K562 (cell line): ENCODE measurements around the gene IBA57. TPM values are rescaled to one million over a fixed set of nuclear protein-coding genes. Genes with fewer than 3 reads are reported as not detected.
A peak's percentile ranks its signal among the peaks of the same experiment; 100 is the strongest.

Experiments
- BRCA1 ChIP-seq, 2 experiments: fragments of 450-650 bp in 1 of 2; sonication (generic) in 1 of 2; formaldehyde crosslinking in 1 of 2; IDR thresholded peaks; 2 replicates each; pipeline versions ENCODE4 v1.5.0 to v1.6.1; 2017 to 2020; ENCODE audit warnings: mild to moderate bottlenecking in 1 of 2, missing genetic modification reagents in 1 of 2
- C11orf30 ChIP-seq: fragments of 450-650 bp; IDR thresholded peaks from 2 replicates; pipeline ENCODE4 v1.6.1; 2016; ENCODE audit warnings: low read depth, mild to moderate bottlenecking
- CBFB ChIP-seq: sonication (generic); formaldehyde crosslinking; IDR thresholded peaks from 2 replicates; pipeline ENCODE4 v1.4.0; 2020; ENCODE audit warnings: mild to moderate bottlenecking, missing genetic modification reagents
- ELF2 ChIP-seq: fragments of 250-450 bp; sonication (Bioruptor Pico); IDR thresholded peaks from 2 replicates; pipeline ENCODE4 v1.5.0; 2021; ENCODE audit warnings: mild to moderate bottlenecking
- ESRRB ChIP-seq: fragments of 250-450 bp; sonication (Bioruptor Pico); IDR thresholded peaks from 2 replicates; pipeline ENCODE4 v1.5.0; 2020; ENCODE audit warnings: mild to moderate bottlenecking, moderate library complexity, borderline replicate concordance
- GATAD2A ChIP-seq: fragments of 450-650 bp; IDR thresholded peaks from 2 replicates; pipeline ENCODE4 v1.6.1; 2017
- IFI16 ChIP-seq: fragments of 250-450 bp; sonication (Bioruptor Pico); IDR thresholded peaks from 2 replicates; pipeline ENCODE4 v2.1.2; 2022; ENCODE audit warnings: mild to moderate bottlenecking, inconsistent platforms
- MAFG ChIP-seq: fragments of 450-650 bp; conservative IDR thresholded peaks from 2 replicates; pipeline ENCODE4 v1.6.1; 2016; ENCODE audit warnings: missing genetic modification characterization, missing compliant biosample characterization
- MEF2D ChIP-seq: conservative IDR thresholded peaks from 2 replicates; pipeline ENCODE4 v1.6.1; 2016; ENCODE audit warnings: low read depth, missing genetic modification characterization, missing compliant biosample characterization
- MYC ChIP-seq, 2 experiments: fragments of 250-450 bp in 1 of 2; sonication (Bioruptor Pico) in 1 of 2; IDR thresholded peaks; 2 replicates each; pipeline versions ENCODE4 v1.5.1 to v1.6.1; 2012 to 2021; ENCODE audit warnings: low read depth in 2 of 2, borderline replicate concordance in 1 of 2, improper control_type of control experiment in 1 of 2, low read length in 1 of 2, mild to moderate bottlenecking in 1 of 2, moderate library complexity in 1 of 2
- PHTF2 ChIP-seq: fragments of 250-450 bp; sonication (Bioruptor Pico); IDR thresholded peaks from 2 replicates; pipeline ENCODE4 v1.5.0; 2021; ENCODE audit warnings: mild to moderate bottlenecking
- PTBP1 ChIP-seq: fragments of 200-400 bp; formaldehyde crosslinking; IDR thresholded peaks from 2 replicates; pipeline ENCODE4 v1.6.1; 2017; ENCODE audit warnings: low read depth, low read length
- RBM25 ChIP-seq: fragments of 200-400 bp; formaldehyde crosslinking; IDR thresholded peaks from 2 replicates; pipeline ENCODE4 v1.6.1; 2018; ENCODE audit warnings: low read length, low read depth, moderate library complexity; ENCODE audit not compliant: severe bottlenecking
- SAFB2 ChIP-seq: fragments of 200-400 bp; formaldehyde crosslinking; IDR thresholded peaks from 2 replicates; pipeline ENCODE4 v1.6.1; 2018; ENCODE audit warnings: borderline replicate concordance, low read length, low read depth, moderate library complexity; ENCODE audit not compliant: severe bottlenecking
- SETDB1 ChIP-seq: IDR thresholded peaks from one replicate; pipeline ENCODE4 v1.6.1; 2012; ENCODE audit warnings: low read length, control low read depth, inconsistent platforms
- TCF3 ChIP-seq: sonication (generic); formaldehyde crosslinking; IDR thresholded peaks from 2 replicates; pipeline ENCODE4 v1.4.0; 2020; ENCODE audit warnings: mild to moderate bottlenecking, missing genetic modification reagents
- ZBED1 ChIP-seq: IDR thresholded peaks from 2 replicates; pipeline ENCODE4 v1.6.1; 2014
- ZNF124 ChIP-seq: sonication (generic); formaldehyde crosslinking; IDR thresholded peaks from 2 replicates; pipeline ENCODE4 v1.8.1; 2022; ENCODE audit warnings: missing genetic modification reagents
- ZNF232 ChIP-seq: sonication (generic); formaldehyde crosslinking; IDR thresholded peaks from 2 replicates; pipeline ENCODE4 v1.8.0; 2022; ENCODE audit warnings: mild to moderate bottlenecking, missing genetic modification reagents
- ZNF384 ChIP-seq: IDR thresholded peaks from 2 replicates; pipeline ENCODE4 v1.6.1; 2012; ENCODE audit warnings: low read depth, low read length, improper control_type of control experiment
- ZNF507 ChIP-seq: conservative IDR thresholded peaks from 2 replicates; pipeline ENCODE4 v1.6.1; 2017; ENCODE audit warnings: missing genetic modification characterization, missing compliant biosample characterization
- ZNF699 ChIP-seq: fragments of 250-450 bp; sonication (Bioruptor Pico); IDR thresholded peaks from 2 replicates; pipeline ENCODE4 v1.8.0; 2021; ENCODE audit warnings: mild to moderate bottlenecking, moderate library complexity; ENCODE audit not compliant: insufficient replicate concordance
- ZNF766 ChIP-seq: fragments of 200-800 bp; sonication (Bioruptor generic); conservative IDR thresholded peaks from 2 replicates; pipeline ENCODE4 v1.6.1; 2016; ENCODE audit warnings: missing genetic modification characterization, missing compliant biosample characterization
- polyA plus RNA-seq, 8 experiments: library from polyadenylated mRNA; depleted of rRNA in 4 of 8; stranded (reverse) in 5 of 8; unstranded in 3 of 8; fragments of >200 nt; fragmentation: Nextera tagmentation in 2 of 8; fragmentation: Illumina TruSeq in 1 of 8; extraction: Ambion mirVana in 2 of 8; extraction: Trizol in 1 of 8; gene quantifications; 2 replicates each; pipeline versions ENCODE4 v1.2.1 to v1.2.3, GENCODE V29; 2011 to 2014; ENCODE audit warnings: inconsistent platforms in 1 of 8, missing spikeins in 1 of 8
- total RNA-seq, 7 experiments: library from RNA; depleted of rRNA in 6 of 7; stranded (reverse); fragments of >200 nt in 6 of 7; fragmentation: Illumina TruSeq in 2 of 7; extraction: Trizol in 2 of 7; gene quantifications; 2 replicates each; pipeline versions ENCODE4 v1.2.1 to v1.2.3, GENCODE V29; 2011 to 2021; ENCODE audit warnings: low replicate concordance in 1 of 7
- TF ChIP-seq, protein P1 (sequence below): fragments of 250-450 bp; sonication (Bioruptor Pico); IDR thresholded peaks from 2 replicates; pipeline ENCODE4 v1.9.0; 2021; ENCODE audit warnings: mild to moderate bottlenecking
- TF ChIP-seq, protein P2 (sequence below): fragments of 450-650 bp; formaldehyde crosslinking; IDR thresholded peaks from 2 replicates; pipeline ENCODE4 v1.4.0; 2022; ENCODE audit warnings: mild to moderate bottlenecking, moderate library complexity
- TF ChIP-seq, protein P3 (sequence below): fragments of 450-650 bp; IDR thresholded peaks from 2 replicates; pipeline ENCODE4 v1.6.1; 2017; ENCODE audit warnings: mild to moderate bottlenecking, moderate library complexity
- TF ChIP-seq, protein P4 (sequence below): sonication (generic); formaldehyde crosslinking; IDR thresholded peaks from 2 replicates; pipeline ENCODE4 v1.8.0; 2022; ENCODE audit warnings: missing genetic modification reagents, mild to moderate bottlenecking, borderline replicate concordance

The IBA57 gene
- total and polyA plus RNA-seq, 9 of the 15 experiments (the other 6 are each of a cell fraction or from before 2014, with no cell fraction given): 0.77 to 15.5 (median 2.7) TPM

DNA sequence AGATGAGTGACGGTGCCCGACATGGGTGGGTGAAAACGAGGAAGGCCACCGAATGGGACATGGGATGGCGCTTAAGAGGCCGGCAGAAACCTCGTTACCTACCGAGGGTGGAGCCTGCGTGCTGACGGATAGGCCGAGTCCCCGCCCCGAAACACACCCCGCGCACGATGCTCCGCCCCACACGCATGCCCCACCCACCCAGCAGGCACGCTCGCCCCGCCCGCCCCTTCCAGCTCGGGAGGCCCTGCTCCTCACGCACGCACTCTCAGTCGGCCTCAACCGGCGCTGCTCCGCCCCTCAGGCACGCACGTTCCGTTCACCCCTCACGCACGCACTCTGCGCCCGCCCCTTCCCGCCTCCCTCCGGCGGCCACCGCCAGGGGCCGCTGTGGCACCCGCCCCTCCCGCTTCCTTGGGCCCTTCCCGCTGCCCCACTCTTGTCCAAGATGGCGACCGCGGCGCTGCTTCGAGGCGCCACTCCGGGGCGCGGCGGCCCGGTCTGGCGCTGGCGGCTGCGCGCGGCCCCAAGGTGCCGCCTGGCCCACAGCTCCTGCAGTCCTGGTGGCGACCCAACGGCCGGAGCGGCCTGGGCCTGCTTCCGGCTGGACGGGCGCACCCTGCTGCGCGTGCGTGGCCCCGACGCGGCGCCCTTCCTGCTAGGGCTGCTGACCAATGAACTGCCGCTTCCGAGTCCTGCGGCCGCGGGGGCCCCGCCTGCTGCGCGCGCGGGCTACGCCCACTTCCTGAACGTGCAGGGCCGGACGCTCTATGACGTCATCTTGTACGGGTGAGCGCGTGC, at the start of gene IBA57 (continued):
- TF ChIP-seq, protein P1, sequence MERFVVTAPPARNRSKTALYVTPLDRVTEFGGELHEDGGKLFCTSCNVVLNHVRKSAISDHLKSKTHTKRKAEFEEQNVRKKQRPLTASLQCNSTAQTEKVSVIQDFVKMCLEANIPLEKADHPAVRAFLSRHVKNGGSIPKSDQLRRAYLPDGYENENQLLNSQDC: no peak
- TF ChIP-seq ZNF699 (CRISPR knock-in tag) (no peak), BRCA1 (IDR thresholded peaks at IDR 0.05) (no peak), BRCA1 (CRISPR knock-in tag; IDR thresholded peaks at IDR 0.05) (no peak), MYC (IDR thresholded peaks at IDR 0.05; ENCODE audit: low read depth, low read length) (peak; percentile 89), MYC (CRISPR knock-in tag; IDR thresholded peaks at IDR 0.05; ENCODE audit: borderline replicate concordance, low read depth) (no peak), ELF2 (CRISPR knock-in tag) (peak; percentile 93), IFI16 (CRISPR knock-in tag) (no peak), SAFB2 (no peak), TCF3 (CRISPR knock-in tag) (peak; percentile 24; the same call in 1 of the 2 replicates), ZBED1 (peak; percentile 58; the same call in 1 of the 2 replicates), ZNF124 (CRISPR knock-in tag) (0 out of 2 replicates have a peak, but pooled peaks have one; percentile 63), MAFG (tag) (no peak), ZNF766 (CRISPR knock-in tag) (peak; percentile 92), GATAD2A (no peak), PTBP1 (no peak), C11orf30 (peak; percentile 83), PHTF2 (CRISPR knock-in tag) (no peak), ESRRB (CRISPR knock-in tag) (no peak), ZNF384 (no peak), ZNF232 (CRISPR knock-in tag) (no peak), ZNF507 (tag) (no peak), RBM25 (no peak), SETDB1 (peak; percentile 81), CBFB (CRISPR knock-in tag) (no peak), MEF2D (tag) (no peak)
- TF ChIP-seq, protein P2, sequence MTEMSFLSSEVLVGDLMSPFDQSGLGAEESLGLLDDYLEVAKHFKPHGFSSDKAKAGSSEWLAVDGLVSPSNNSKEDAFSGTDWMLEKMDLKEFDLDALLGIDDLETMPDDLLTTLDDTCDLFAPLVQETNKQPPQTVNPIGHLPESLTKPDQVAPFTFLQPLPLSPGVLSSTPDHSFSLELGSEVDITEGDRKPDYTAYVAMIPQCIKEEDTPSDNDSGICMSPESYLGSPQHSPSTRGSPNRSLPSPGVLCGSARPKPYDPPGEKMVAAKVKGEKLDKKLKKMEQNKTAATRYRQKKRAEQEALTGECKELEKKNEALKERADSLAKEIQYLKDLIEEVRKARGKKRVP: no peak
- TF ChIP-seq, protein P3, sequence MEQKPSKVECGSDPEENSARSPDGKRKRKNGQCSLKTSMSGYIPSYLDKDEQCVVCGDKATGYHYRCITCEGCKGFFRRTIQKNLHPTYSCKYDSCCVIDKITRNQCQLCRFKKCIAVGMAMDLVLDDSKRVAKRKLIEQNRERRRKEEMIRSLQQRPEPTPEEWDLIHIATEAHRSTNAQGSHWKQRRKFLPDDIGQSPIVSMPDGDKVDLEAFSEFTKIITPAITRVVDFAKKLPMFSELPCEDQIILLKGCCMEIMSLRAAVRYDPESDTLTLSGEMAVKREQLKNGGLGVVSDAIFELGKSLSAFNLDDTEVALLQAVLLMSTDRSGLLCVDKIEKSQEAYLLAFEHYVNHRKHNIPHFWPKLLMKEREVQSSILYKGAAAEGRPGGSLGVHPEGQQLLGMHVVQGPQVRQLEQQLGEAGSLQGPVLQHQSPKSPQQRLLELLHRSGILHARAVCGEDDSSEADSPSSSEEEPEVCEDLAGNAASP: no peak
- TF ChIP-seq, protein P4, sequence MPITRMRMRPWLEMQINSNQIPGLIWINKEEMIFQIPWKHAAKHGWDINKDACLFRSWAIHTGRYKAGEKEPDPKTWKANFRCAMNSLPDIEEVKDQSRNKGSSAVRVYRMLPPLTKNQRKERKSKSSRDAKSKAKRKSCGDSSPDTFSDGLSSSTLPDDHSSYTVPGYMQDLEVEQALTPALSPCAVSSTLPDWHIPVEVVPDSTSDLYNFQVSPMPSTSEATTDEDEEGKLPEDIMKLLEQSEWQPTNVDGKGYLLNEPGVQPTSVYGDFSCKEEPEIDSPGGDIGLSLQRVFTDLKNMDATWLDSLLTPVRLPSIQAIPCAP (CRISPR knock-in tag): no peak
